Skeletal muscle tissue (tissue), 4 donors: ENCODE data around the gene ZNF324. TPM values are rescaled to one million over a fixed set of nuclear protein-coding genes. Genes with fewer than 3 reads are reported as not detected.
A peak's percentile ranks its signal among the peaks of the same experiment; 100 is the strongest.
"Not testable (repeated sequence)": the region's sequence is repeated elsewhere in the genome, so short reads cannot be mapped to it uniquely, and the experiment has no call there.

Experiments
- H3K27ac ChIP-seq: one replicate; pipeline ENCODE4 v1.7.0; 2013; ENCODE audit warnings: mild to moderate bottlenecking, low read depth, low read length, inconsistent platforms
- H3K27me3 ChIP-seq, 3 donors: one replicate each; pipeline ENCODE4 v1.7.0; 2013; ENCODE audit warnings: low read length in 3 of 3; ENCODE audit not compliant: control insufficient read depth in 3 of 3, insufficient read depth in 3 of 3
- H3K36me3 ChIP-seq, 3 donors: one replicate each; pipeline ENCODE4 v1.7.0; 2013; ENCODE audit warnings: low read length in 3 of 3; ENCODE audit not compliant: control insufficient read depth in 3 of 3, insufficient read depth in 3 of 3
- H3K4me1 ChIP-seq, 3 donors: one replicate each; pipeline ENCODE4 v1.7.0; 2013; ENCODE audit warnings: low read length in 3 of 3, mild to moderate bottlenecking in 3 of 3; ENCODE audit not compliant: control insufficient read depth in 3 of 3, insufficient read depth in 3 of 3
- H3K4me3 ChIP-seq, 3 donors: one replicate each; pipeline ENCODE4 v1.7.0; 2013; ENCODE audit warnings: low read length in 3 of 3
- H3K9ac ChIP-seq, 3 donors: one replicate each; pipeline ENCODE4 v1.7.0; 2013; ENCODE audit warnings: low read length in 3 of 3, mild to moderate bottlenecking in 3 of 3, moderate library complexity in 2 of 3, low read depth in 1 of 3
- H3K9me3 ChIP-seq, 3 donors: one replicate each; pipeline ENCODE4 v1.7.0; 2013; ENCODE audit warnings: low read length in 3 of 3; ENCODE audit not compliant: control insufficient read depth in 3 of 3
- total RNA-seq: library from RNA; depleted of rRNA; stranded (reverse); fragments of >200 nt; gene quantifications from one replicate; pipeline ENCODE4 v1.2.3, GENCODE V29; 2014
- donor health status: Osteomylitis.

The ZNF324 gene
- total RNA-seq, 1 donor from 2014 or later: 9.9 TPM

GRCh38 chr19:58479303-58479702 is 12.4 kb downstream of the ZNF324 start:
- Histone ChIP-seq H3K36me3 (peaks cover 16 to 21% (median 21%) of the 10 kb centered on the region in 3 donors), H3K9ac (no peak overlapping the region), H3K4me3 (no peak overlapping the region), H3K9me3 (no peaks in the 10 kb centered on the region), H3K27ac (no peak overlapping the region), H3K27me3 (no peaks in the 10 kb centered on the region), H3K4me1 (peaks cover 18 to 37% (median 19%) of the 10 kb centered on the region in 3 donors)

GRCh38 chr19:58479736-58480480 is 13.0 kb downstream of the ZNF324 start:
- H3K27me3 ChIP-seq: no peaks in the 10 kb centered on the region
- no peak overlapping the region for H3K9ac ChIP-seq
- no peak overlapping the region for H3K27ac ChIP-seq
- H3K9me3 ChIP-seq: no peaks in the 10 kb centered on the region
- peaks cover 14 to 31% (median 16%) of the 10 kb centered on the region in 3 donors for H3K4me1 ChIP-seq
- no peak overlapping the region for H3K4me3 ChIP-seq
- H3K36me3 ChIP-seq: peaks cover 16 to 21% (median 21%) of the 10 kb centered on the region in 3 donors

- H3K9ac ChIP-seq: no peak overlapping the region
- no peaks in the 10 kb centered on the region for H3K27me3 ChIP-seq
- no peak overlapping the region for H3K4me3 ChIP-seq
- H3K4me1 ChIP-seq: peaks cover 9 to 25% (median 12%) of the 10 kb centered on the region in 3 donors
- no peaks in the 10 kb centered on the region for H3K9me3 ChIP-seq
- H3K27ac ChIP-seq: no peak overlapping the region
- H3K36me3 ChIP-seq: peaks cover 16 to 21% (median 21%) of the 10 kb centered on the region in 3 donors
Observed at GRCh38 chr19:58480481-58480830, 13.6 kb downstream of the ZNF324 start.

- no peaks in the 10 kb centered on the region for H3K27me3 ChIP-seq
- no peak overlapping the region for H3K27ac ChIP-seq
- H3K4me1 ChIP-seq: peaks cover 8 to 22% (median 12%) of the 10 kb centered on the region in 3 donors
- no peak overlapping the region for H3K4me3 ChIP-seq
- H3K36me3 ChIP-seq: peaks cover 16 to 21% (median 21%) of the 10 kb centered on the region in 3 donors
- no peak overlapping the region for H3K9ac ChIP-seq
- no peaks in the 10 kb centered on the region for H3K9me3 ChIP-seq
Observed at GRCh38 chr19:58480831-58481230, 14.0 kb downstream of the ZNF324 start.

GRCh38 chr19:58482372-58482771 is 15.5 kb downstream of the ZNF324 start:
- Histone ChIP-seq H3K4me3 (no peak overlapping the region), H3K27ac (no peak overlapping the region), H3K9me3 (no peaks in the 10 kb centered on the region), H3K4me1 (peaks cover 0 to 7% (median under 1%) of the 10 kb centered on the region in 3 donors), H3K36me3 (peaks cover 16 to 21% (median 21%) of the 10 kb centered on the region in 3 donors), H3K27me3 (no peaks in the 10 kb centered on the region), H3K9ac (no peak overlapping the region)

- Histone ChIP-seq H3K27ac (no peak overlapping the region), H3K4me1 (no peaks in the 10 kb centered on the region), H3K4me3 (no peak overlapping the region), H3K9ac (no peak overlapping the region), H3K27me3 (no peaks in the 10 kb centered on the region), H3K9me3 (no peaks in the 10 kb centered on the region), H3K36me3 (peaks cover 15 to 16% (median 15%) of the 10 kb centered on the region in 3 donors)
Observed at GRCh38 chr19:58483776-58484175, 16.9 kb downstream of the ZNF324 start.

- not testable (repeated sequence) for H3K4me3 ChIP-seq, H3K9me3 ChIP-seq, H3K27ac ChIP-seq, H3K27me3 ChIP-seq, H3K4me1 ChIP-seq, H3K9ac ChIP-seq
- H3K36me3 ChIP-seq: peaks cover 10 to 13% (median 11%) of the 10 kb centered on the region in 3 donors
Observed at GRCh38 chr19:58484349-58484748, 17.5 kb downstream of the ZNF324 start.

GRCh38 chr19:58491393-58491792 is 24.5 kb downstream of the ZNF324 start:
- H3K4me3 ChIP-seq: no peak overlapping the region
- H3K9ac ChIP-seq: no peak overlapping the region
- no peaks in the 10 kb centered on the region for H3K27me3 ChIP-seq
- H3K4me1 ChIP-seq: no peaks in the 10 kb centered on the region
- H3K27ac ChIP-seq: no peak overlapping the region
- H3K9me3 ChIP-seq: no peaks in the 10 kb centered on the region
- no peaks in the 10 kb centered on the region for H3K36me3 ChIP-seq

GRCh38 chr19:58492265-58492664 is 25.4 kb downstream of the ZNF324 start:
- no peaks in the 10 kb centered on the region for H3K4me1 ChIP-seq
- H3K9ac ChIP-seq: no peak overlapping the region
- no peak overlapping the region for H3K4me3 ChIP-seq
- H3K36me3 ChIP-seq: no peaks in the 10 kb centered on the region
- H3K9me3 ChIP-seq: no peaks in the 10 kb centered on the region
- no peak overlapping the region for H3K27ac ChIP-seq
- H3K27me3 ChIP-seq: no peaks in the 10 kb centered on the region

- Histone ChIP-seq H3K9ac (peak overlapping the region in 1 of 3 donors; percentile 8), H3K27me3 (no peaks in the 10 kb centered on the region), H3K4me1 (peaks cover 21 to 27% (median 23%) of the 10 kb centered on the region in 3 donors), H3K4me3 (no peak overlapping the region), H3K9me3 (no peaks in the 10 kb centered on the region), H3K27ac (no peak overlapping the region), H3K36me3 (no peaks in the 10 kb centered on the region)
Observed at GRCh38 chr19:58497634-58498170, 30.8 kb downstream of the ZNF324 start.
